Stomach smooth muscle (tissue), 2 donors: Measurements from ENCODE around the gene SLC4A4.

ENCODE experiments used
- H3K27ac ChIP-seq: one replicate; pipeline ENCODE4 v1.7.0; 2013; ENCODE audit warnings: mild to moderate bottlenecking, low read length, inconsistent platforms
- H3K27me3 ChIP-seq, 2 donors: one replicate each; pipeline ENCODE4 v1.7.0; 2013; ENCODE audit warnings: low read length in 2 of 2; ENCODE audit not compliant: insufficient read depth in 2 of 2, control insufficient read depth in 1 of 2
- H3K36me3 ChIP-seq, 2 donors: one replicate each; pipeline ENCODE4 v1.7.0; 2013; ENCODE audit warnings: low read length in 2 of 2; ENCODE audit not compliant: control insufficient read depth in 2 of 2, insufficient read depth in 2 of 2
- H3K4me1 ChIP-seq: one replicate; pipeline ENCODE4 v1.7.0; 2013; ENCODE audit warnings: low read length; ENCODE audit not compliant: control insufficient read depth, insufficient read depth
- H3K4me3 ChIP-seq, 2 donors: one replicate each; pipeline ENCODE4 v1.7.0; 2013; ENCODE audit warnings: low read length in 2 of 2
- H3K9ac ChIP-seq, 2 donors: one replicate each; pipeline ENCODE4 v1.7.0; 2013; ENCODE audit warnings: low read length in 2 of 2, mild to moderate bottlenecking in 1 of 2
- H3K9me3 ChIP-seq, 2 donors: one replicate each; pipeline ENCODE4 v1.7.0; 2013; ENCODE audit warnings: low read length in 2 of 2; ENCODE audit not compliant: control insufficient read depth in 2 of 2
- donor health status: healthy.
- donor health status: Pancreatic carcinoma.

Gene SLC4A4

GRCh38 chr4:71304289-71304850 lies 34.5 kb upstream of the SLC4A4 start:
- Histone ChIP-seq H3K27ac (no peak overlapping the region), H3K4me3 (no peak overlapping the region), H3K4me1 (peaks cover 2% of the 10 kb centered on the region), H3K9ac (no peak overlapping the region), H3K9me3 (no peaks in the 10 kb centered on the region), H3K27me3 (no peaks in the 10 kb centered on the region), H3K36me3 (no peaks in the 10 kb centered on the region)

GRCh38 chr4:71307729-71308128 lies 31.1 kb upstream of the SLC4A4 start:
- Histone ChIP-seq H3K4me1 (no peaks in the 10 kb centered on the region), H3K9ac (no peak overlapping the region), H3K36me3 (no peaks in the 10 kb centered on the region), H3K4me3 (no peak overlapping the region), H3K27me3 (no peaks in the 10 kb centered on the region), H3K27ac (no peak overlapping the region), H3K9me3 (no peaks in the 10 kb centered on the region)

- no peaks in the 10 kb centered on the region for H3K36me3 ChIP-seq
Observed at GRCh38 chr4:71322425-71322824, 16.4 kb upstream of the SLC4A4 start.

GRCh38 chr4:71333368-71333767 lies 5.5 kb upstream of the SLC4A4 start:
- Histone ChIP-seq H3K9me3 (no peaks in the 10 kb centered on the region), H3K36me3 (no peaks in the 10 kb centered on the region), H3K4me3 (no peak overlapping the region), H3K27me3 (no peaks in the 10 kb centered on the region), H3K4me1 (no peaks in the 10 kb centered on the region), H3K9ac (no peak overlapping the region), H3K27ac (no peak overlapping the region)

More at GRCh38 chr4:71322425-71322824, 16.4 kb upstream of the SLC4A4 start:
- Histone ChIP-seq H3K4me3 (no peak overlapping the region), H3K4me1 (no peaks in the 10 kb centered on the region), H3K27me3 (no peaks in the 10 kb centered on the region), H3K9me3 (no peaks in the 10 kb centered on the region), H3K9ac (no peak overlapping the region), H3K27ac (no peak overlapping the region)

DNA sequence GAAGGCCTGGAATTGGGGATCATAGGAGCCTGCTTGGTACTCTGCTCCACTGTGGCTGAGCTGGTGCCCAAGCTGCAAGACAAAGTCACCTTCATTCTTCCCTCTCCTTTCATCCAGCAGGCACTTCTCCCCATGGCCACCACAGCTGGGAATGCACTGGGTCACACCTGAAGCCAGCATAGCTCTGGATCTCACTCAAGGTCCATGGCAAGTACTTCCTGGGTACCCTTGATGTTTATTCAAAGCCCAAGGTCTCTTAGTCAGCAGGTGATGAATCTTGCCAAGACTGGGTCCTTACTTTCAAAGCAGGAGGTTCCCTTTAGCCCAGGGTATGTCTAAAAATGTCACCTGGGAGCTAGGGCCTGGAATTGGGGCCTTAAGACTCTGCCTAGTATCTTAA lies 4.9 kb upstream of the SLC4A4 start:
- Histone ChIP-seq H3K9ac (no peak overlapping the region), H3K4me3 (no peak overlapping the region), H3K27me3 (no peaks in the 10 kb centered on the region), H3K9me3 (no peaks in the 10 kb centered on the region), H3K36me3 (no peaks in the 10 kb centered on the region), H3K27ac (no peak overlapping the region), H3K4me1 (no peaks in the 10 kb centered on the region)

DNA sequence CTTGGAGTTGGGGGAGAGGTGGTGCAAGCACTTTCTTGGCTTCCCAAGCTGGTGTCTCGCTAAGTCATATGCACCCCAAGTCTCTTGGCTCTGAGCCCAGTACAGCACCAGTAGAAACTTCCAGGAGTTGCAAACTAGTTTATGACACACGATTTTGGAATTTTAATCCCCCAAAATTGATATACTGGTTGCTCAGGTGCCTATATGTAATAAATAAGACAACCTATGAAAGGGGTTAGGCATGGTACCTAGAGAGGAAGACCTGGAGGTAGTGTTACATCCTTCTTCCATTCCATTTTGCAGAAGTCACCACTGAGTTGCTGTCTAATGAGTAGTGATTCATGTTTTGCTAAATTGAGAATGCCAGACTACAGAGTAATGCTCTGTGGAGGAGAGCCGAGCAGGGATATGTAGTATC lies 4.3 kb upstream of the SLC4A4 start:
- H3K4me3 ChIP-seq, result no peak overlapping the region
- no peaks in the 10 kb centered on the region for H3K9me3 ChIP-seq
- H3K36me3 ChIP-seq, result no peaks in the 10 kb centered on the region
- H3K9ac ChIP-seq, result no peak overlapping the region
- no peaks in the 10 kb centered on the region for H3K27me3 ChIP-seq
- no peaks in the 10 kb centered on the region for H3K4me1 ChIP-seq
- H3K27ac ChIP-seq, result no peak overlapping the region

- H3K4me1 ChIP-seq, result no peaks in the 10 kb centered on the region
- H3K27me3 ChIP-seq, result no peaks in the 10 kb centered on the region
- H3K36me3 ChIP-seq, result no peaks in the 10 kb centered on the region
- no peaks in the 10 kb centered on the region for H3K9me3 ChIP-seq
- H3K9ac ChIP-seq, result no peak overlapping the region
- no peak overlapping the region for H3K27ac ChIP-seq
- no peak overlapping the region for H3K4me3 ChIP-seq
Observed at GRCh38 chr4:71343670-71344466, 5.0 kb downstream of the SLC4A4 start.

GRCh38 chr4:71346710-71347109 lies 7.9 kb downstream of the SLC4A4 start:
- H3K27me3 ChIP-seq, result no peaks in the 10 kb centered on the region
- H3K4me3 ChIP-seq, result no peak overlapping the region
- no peak overlapping the region for H3K27ac ChIP-seq
- no peaks in the 10 kb centered on the region for H3K36me3 ChIP-seq
- H3K4me1 ChIP-seq, result no peaks in the 10 kb centered on the region
- H3K9me3 ChIP-seq, result no peaks in the 10 kb centered on the region
- H3K9ac ChIP-seq, result no peak overlapping the region

DNA sequence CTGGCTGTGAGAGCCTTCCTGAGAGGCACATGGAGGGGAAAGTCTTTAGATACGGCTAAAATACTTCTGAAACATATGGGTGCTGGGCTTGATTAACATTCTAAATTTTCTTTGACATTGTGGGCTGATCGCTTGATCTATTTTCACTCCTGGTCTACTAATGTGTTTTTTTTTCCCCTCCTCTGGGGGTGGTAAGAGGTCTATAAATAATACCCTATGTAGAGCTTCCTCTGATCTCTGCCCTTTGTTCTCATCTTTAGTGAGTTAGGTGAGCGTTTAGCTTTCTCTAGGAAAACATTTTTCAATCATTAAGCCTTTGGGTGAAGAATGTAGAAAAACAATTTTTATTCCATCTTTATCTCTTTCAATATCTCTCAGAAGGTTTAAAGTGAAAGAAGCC lies 9.8 kb downstream of the SLC4A4 start:
- Histone ChIP-seq H3K36me3 (no peaks in the 10 kb centered on the region), H3K9me3 (no peaks in the 10 kb centered on the region), H3K4me3 (no peak overlapping the region), H3K9ac (no peak overlapping the region), H3K4me1 (no peaks in the 10 kb centered on the region), H3K27me3 (no peaks in the 10 kb centered on the region), H3K27ac (no peak overlapping the region)

GRCh38 chr4:71355045-71355444 lies 16.2 kb downstream of the SLC4A4 start:
- Histone ChIP-seq H3K4me1 (no peaks in the 10 kb centered on the region), H3K9ac (no peak overlapping the region), H3K4me3 (no peak overlapping the region), H3K36me3 (no peaks in the 10 kb centered on the region), H3K27me3 (no peaks in the 10 kb centered on the region), H3K9me3 (no peaks in the 10 kb centered on the region), H3K27ac (no peak overlapping the region)

DNA sequence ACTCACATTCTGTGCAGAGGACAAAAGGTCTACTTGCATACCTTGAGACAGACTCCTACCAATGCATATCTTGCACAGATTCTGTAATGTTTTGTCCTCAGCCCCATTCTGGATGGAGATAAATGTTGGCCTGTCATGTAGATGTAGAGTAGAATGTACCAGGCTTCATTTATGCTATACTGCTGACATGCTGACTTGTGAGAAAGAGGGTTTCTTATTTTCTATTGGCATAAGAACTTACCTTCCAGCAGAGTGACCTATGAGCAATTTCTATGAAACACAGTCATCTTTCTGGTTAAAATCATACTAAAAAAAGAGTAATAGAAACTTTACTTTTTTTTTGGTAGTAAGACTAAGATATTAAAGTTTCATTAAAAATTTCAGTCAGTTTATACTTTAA lies 17.2 kb downstream of the SLC4A4 start:
- H3K36me3 ChIP-seq, result no peaks in the 10 kb centered on the region
- no peak overlapping the region for H3K27ac ChIP-seq
- no peaks in the 10 kb centered on the region for H3K9me3 ChIP-seq
- H3K27me3 ChIP-seq, result no peaks in the 10 kb centered on the region
- H3K4me3 ChIP-seq, result no peak overlapping the region
- no peaks in the 10 kb centered on the region for H3K4me1 ChIP-seq
- H3K9ac ChIP-seq, result no peak overlapping the region
